HS-27A (cell line): Measurements from ENCODE around the gene MLF2.

Experiments
- DNase-seq: peaks from one replicate; pipeline ENCODE4 v3.0.0-alpha.2; 2012; ENCODE audit warnings: low read depth, missing footprints

MLF2 gene

GRCh38 chr12:6778217-6778573 lies 25.3 kb upstream of the MLF2 start:
- no peak for DNase-seq

DNA sequence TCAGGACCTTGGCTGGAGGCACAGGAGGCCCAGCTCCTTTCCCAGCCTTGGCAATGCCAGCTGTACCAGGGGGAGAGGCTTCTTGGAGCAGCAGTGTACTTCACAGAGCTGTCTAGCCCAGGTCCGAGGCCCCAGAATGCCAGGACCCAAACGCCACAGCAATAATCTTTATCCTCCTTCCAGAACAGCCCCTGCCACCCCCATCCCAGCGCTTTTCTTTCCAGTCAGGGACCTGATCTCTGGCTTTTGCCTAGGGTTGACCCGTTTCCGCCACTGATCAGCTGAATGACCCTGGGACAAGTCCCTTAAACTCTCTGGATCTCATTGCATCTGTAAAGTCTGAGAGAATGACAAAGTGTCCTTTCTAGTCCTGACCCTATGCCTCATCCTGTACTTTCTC lies 24.4 kb upstream of the MLF2 start:
- no peak for DNase-seq

GRCh38 chr12:6775185-6776174 lies 22.5 kb upstream of the MLF2 start:
- DNase-seq: no peak

DNA sequence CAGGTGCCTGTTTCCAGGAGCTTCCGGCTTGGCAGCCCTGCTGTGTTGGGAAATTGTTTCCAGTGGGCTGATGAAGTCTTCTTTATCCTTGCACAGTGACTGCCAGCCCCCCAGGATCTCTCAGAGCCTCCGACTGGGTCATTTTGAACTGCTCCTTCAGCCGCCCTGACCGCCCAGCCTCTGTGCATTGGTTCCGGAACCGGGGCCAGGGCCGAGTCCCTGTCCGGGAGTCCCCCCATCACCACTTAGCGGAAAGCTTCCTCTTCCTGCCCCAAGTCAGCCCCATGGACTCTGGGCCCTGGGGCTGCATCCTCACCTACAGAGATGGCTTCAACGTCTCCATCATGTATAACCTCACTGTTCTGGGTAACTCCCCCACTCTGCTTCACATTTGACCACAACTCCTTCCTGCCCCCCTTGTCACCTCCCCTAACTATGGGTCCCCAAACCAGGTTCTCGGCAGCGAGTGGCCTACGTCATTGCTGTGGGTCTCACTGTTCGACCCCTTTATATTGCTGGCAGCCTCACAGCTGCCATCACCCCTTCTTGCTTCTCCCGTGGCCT lies 21.6 kb upstream of the MLF2 start:
- DNase-seq: no peak

- DNase-seq: no peak
Measured at GRCh38 chr12:6773590-6774351, 20.8 kb upstream of the MLF2 start.

DNA sequence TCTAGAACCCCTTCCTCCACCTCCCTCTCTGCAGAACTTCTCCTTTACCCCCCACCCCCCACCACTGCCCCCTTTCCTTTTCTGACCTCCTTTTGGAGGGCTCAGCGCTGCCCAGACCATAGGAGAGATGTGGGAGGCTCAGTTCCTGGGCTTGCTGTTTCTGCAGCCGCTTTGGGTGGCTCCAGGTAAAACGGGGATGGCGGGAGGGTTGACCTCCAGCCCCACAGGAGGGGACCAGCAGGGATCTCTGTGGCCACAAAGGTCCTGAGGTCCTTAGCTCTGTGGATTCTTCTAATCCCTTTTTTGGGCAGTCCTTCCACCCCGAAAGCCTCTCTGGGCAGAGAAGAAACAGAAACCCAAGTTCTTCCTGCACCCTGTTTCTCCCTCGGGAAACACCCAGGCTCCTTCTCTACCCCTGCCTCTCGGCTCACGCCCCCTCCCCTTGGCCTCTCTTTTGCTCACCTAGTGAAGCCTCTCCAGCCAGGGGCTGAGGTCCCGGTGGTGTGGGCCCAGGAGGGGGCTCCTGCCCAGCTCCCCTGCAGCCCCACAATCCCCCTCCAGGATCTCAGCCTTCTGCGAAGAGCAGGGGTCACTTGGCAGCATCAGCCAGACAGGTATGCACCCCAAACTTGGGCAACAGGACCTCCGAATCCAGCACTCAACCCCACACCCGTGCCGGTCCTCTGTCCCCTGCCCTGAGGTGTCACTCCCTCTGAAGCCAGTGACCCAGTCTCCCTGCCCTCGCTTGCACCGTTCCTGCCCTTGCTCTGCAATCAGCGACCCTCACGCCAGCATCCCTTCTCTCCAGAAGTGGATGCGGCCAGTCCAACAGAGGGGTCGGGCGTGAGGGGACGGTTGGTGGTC lies 20.0 kb upstream of the MLF2 start:
- DNase-seq: no peak

GRCh38 chr12:6772331-6772695 lies 19.4 kb upstream of the MLF2 start, which contains the start of gene LAG3:
Gene LAG3, plus strand, starts transcription at chr12:6772520. Its CDS starts 333 bp downstream, at chr12:6772853.
- no peak for DNase-seq

- no peak for DNase-seq
Measured at GRCh38 chr12:6771509-6772330, 18.8 kb upstream of the MLF2 start.

- no peak for DNase-seq
Measured at GRCh38 chr12:6771091-6771495, 18.2 kb upstream of the MLF2 start.

GRCh38 chr12:6770600-6770999 lies 17.7 kb upstream of the MLF2 start:
- no peak for DNase-seq

DNA sequence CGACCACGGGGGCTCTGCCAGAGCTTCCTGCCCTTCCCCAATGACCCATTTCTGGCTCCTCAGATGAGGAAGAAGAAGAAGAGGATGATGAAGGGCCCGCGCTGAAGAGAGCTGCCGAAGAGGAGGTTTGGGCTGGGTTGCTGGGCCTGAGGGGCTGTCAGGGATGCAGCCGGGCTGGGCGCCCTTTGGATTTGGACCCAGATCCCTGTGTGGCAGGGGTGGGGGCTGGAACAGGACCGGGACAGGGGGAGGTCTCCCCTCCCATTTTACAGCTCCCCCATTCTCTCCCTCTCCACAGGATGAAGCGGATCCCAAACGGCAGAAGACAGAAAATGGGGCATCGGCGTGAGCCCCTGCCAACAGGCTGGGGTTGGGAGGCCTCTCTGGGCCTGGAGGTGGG lies 17.2 kb upstream of the MLF2 start:
- no peak for DNase-seq

GRCh38 chr12:6769666-6770065 lies 16.7 kb upstream of the MLF2 start:
- DNase-seq: no peak

GRCh38 chr12:6768990-6769389 lies 16.0 kb upstream of the MLF2 start:
- DNase-seq: no peak

DNA sequence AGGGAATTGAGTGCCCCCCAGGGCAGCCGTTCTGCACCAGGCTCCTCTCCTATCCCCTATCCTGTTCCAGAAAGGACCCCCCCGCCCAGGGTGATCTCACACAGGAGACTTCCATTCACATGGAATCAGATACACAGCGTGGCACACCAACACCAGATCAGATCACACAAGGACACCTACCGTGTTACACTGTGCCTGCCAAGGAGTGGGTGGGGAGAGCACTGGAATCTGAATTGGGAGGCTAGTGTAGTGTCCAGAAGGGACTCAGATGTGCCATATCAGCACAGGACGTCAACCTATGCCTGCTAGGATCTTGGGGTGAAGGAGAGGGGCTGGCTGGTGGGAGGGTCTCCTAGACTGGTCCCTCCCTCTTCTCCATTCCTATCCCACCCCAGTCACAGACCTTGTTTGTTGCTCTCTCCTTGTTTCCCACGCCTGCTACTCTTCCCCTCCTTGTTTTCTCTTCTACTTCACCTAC lies 15.5 kb upstream of the MLF2 start:
- DNase-seq: no peak

- DNase-seq: no peak
Measured at GRCh38 chr12:6767353-6768319, 14.7 kb upstream of the MLF2 start.

DNA sequence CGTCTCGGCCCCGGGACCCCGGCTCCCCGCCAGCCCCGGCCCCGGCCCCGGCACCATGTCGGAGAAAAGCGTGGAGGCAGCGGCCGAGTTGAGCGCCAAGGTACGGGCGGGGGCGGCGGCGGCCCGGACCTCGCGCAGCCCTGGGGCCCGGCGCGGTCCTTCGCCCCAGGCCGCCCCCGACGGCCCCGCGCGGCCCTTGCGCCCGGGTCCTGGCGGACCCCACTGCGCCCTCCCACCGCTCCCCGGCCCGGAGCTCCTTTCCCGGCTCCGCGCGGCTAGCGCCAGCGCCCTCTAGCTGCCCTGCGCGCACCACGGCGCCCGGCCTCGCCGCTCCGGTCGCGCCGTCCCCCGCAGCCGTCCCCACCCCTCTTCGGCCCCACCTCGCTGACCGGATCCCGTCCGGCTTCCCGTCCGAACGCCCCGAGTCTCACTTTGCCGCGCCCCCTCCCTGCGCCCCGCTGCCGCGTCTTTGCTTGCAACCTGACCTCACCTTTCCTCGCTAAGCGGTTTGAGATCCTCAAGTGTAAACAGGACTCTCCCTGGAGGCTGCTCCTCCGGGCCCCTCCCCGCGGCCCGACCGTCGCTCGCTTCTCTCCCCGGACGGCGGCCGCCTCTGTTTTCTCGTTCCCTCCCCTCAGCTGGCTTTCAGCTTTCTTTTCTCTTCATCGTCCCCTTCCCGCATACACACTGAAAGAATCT lies 13.9 kb upstream of the MLF2 start:
- DNase-seq: no peak

- peak; percentile 71 for DNase-seq
Measured at GRCh38 chr12:6765634-6766581, 13.0 kb upstream of the MLF2 start, which contains the start of gene PTMS. Gene PTMS, plus strand, starts transcription at chr12:6766363. Its CDS starts 343 bp downstream, at chr12:6766706.
